GM19023 (cell line): ENCODE results near the gene EI24.

Experiments used
- ATAC-seq: cut with Tn5 transposase; IDR thresholded peaks from one replicate; pipeline ENCODE4 v1.9.1; 2021; ENCODE audit warnings: mild to moderate bottlenecking, moderate library complexity; ENCODE audit not compliant: unreplicated experiment

The EI24 gene

GRCh38 chr11:125578783-125579182, 9.5 kb downstream of the EI24 start:
- no peak for ATAC-seq

- ATAC-seq, result no peak
Measured at GRCh38 chr11:125579811-125580210, 10.5 kb downstream of the EI24 start.

GRCh38 chr11:125583496-125583895, 14.2 kb downstream of the EI24 start:
- ATAC-seq, result no peak

GRCh38 chr11:125585487-125585886, 16.2 kb downstream of the EI24 start:
- ATAC-seq, result no peak

GRCh38 chr11:125586623-125587022, 17.3 kb downstream of the EI24 start:
- ATAC-seq, result no peak

- no peak for ATAC-seq
Measured at GRCh38 chr11:125587480-125587879, 18.2 kb downstream of the EI24 start.

- no peak for ATAC-seq
Measured at GRCh38 chr11:125588505-125588904, 19.2 kb downstream of the EI24 start.

GRCh38 chr11:125591649-125592304, 22.5 kb downstream of the EI24 start:
- peak; percentile 16 for ATAC-seq

- ATAC-seq, result peak; percentile 96
Measured at GRCh38 chr11:125592305-125593113, 23.2 kb downstream of the EI24 start, which contains the start of gene STT3A. TSS of gene STT3A (plus strand) at chr11:125592852. CDS start at chr11:125595916, 3,064 bp downstream.

- peak; percentile 1 for ATAC-seq
Measured at GRCh38 chr11:125593114-125593820, 24.0 kb downstream of the EI24 start.

GRCh38 chr11:125594958-125595357, 25.7 kb downstream of the EI24 start:
- no peak for ATAC-seq

- no peak for ATAC-seq
Measured at GRCh38 chr11:125600663-125601062, 31.4 kb downstream of the EI24 start.

GRCh38 chr11:125603207-125603606, 33.9 kb downstream of the EI24 start:
- no peak for ATAC-seq

GRCh38 chr11:125605417-125605816, 36.1 kb downstream of the EI24 start:
- no peak for ATAC-seq

- ATAC-seq, result no peak
Measured at GRCh38 chr11:125609545-125609944, 40.3 kb downstream of the EI24 start.

GRCh38 chr11:125618383-125618782, 49.1 kb downstream of the EI24 start:
- ATAC-seq, result no peak

- ATAC-seq, result no peak
Measured at GRCh38 chr11:125621995-125622394, 52.7 kb downstream of the EI24 start.

- no peak for ATAC-seq
Measured at GRCh38 chr11:125623064-125623463, 53.8 kb downstream of the EI24 start.

- ATAC-seq, result no peak
Measured at GRCh38 chr11:125624756-125625213, 55.5 kb downstream of the EI24 start, which contains the start of gene CHEK1. TSS of gene CHEK1 (plus strand) at chr11:125625163. CDS start at chr11:125626769, 1,606 bp downstream.

- ATAC-seq, result peak; percentile 32
Measured at GRCh38 chr11:125625225-125625629, 56.0 kb downstream of the EI24 start.

GRCh38 chr11:125625630-125626287, 56.5 kb downstream of the EI24 start:
- peak; percentile 93 for ATAC-seq
